Jurkat, Clone E6-1 (cell line): ENCODE measurements around the gene CLASP2.
"Not testable (repeated sequence)": the region's sequence is repeated elsewhere in the genome, so short reads cannot be mapped to it uniquely, and the experiment has no call there.

ENCODE experiments used
- DNase-seq: peaks from one replicate; pipeline ENCODE4 v3.0.0-alpha.2; 2011; ENCODE audit warnings: low read depth, low spot score
- H3K4me3 ChIP-seq: 2 replicates; pipeline ENCODE4 v1.5.1; 2011; ENCODE audit warnings: mild to moderate bottlenecking, low read length, control low read depth, moderate library complexity

CLASP2 gene

GRCh38 chr3:33490641-33491241 is 227.3 kb downstream of the CLASP2 start:
- DNase-seq = no peak
- no peak overlapping the region for H3K4me3 ChIP-seq

- H3K4me3 ChIP-seq = no peak overlapping the region
- DNase-seq = no peak
Measured at GRCh38 chr3:33488683-33489082, 229.4 kb downstream of the CLASP2 start.

- no peak overlapping the region for H3K4me3 ChIP-seq
- DNase-seq = no peak
Measured at GRCh38 chr3:33488246-33488645, 229.8 kb downstream of the CLASP2 start.

- no peak overlapping the region for H3K4me3 ChIP-seq
- DNase-seq = no peak
Measured at GRCh38 chr3:33482111-33482521, 235.9 kb downstream of the CLASP2 start.

- DNase-seq = no peak
- no peak overlapping the region for H3K4me3 ChIP-seq
Measured at GRCh38 chr3:33474896-33475295, 243.2 kb downstream of the CLASP2 start.

GRCh38 chr3:33473813-33474212 is 244.2 kb downstream of the CLASP2 start:
- no peak overlapping the region for H3K4me3 ChIP-seq
- DNase-seq = no peak

GRCh38 chr3:33467786-33468185 is 250.3 kb downstream of the CLASP2 start:
- no peak overlapping the region for H3K4me3 ChIP-seq
- DNase-seq = no peak

- DNase-seq = no peak
- H3K4me3 ChIP-seq = no peak overlapping the region
Measured at GRCh38 chr3:33461097-33461496, 257.0 kb downstream of the CLASP2 start.

- H3K4me3 ChIP-seq, DNase-seq: not testable (repeated sequence)
Measured at GRCh38 chr3:33459577-33459976, 258.5 kb downstream of the CLASP2 start.

GRCh38 chr3:33458446-33458845 is 259.6 kb downstream of the CLASP2 start:
- no peak for DNase-seq
- no peak overlapping the region for H3K4me3 ChIP-seq

GRCh38 chr3:33456756-33457155 is 261.3 kb downstream of the CLASP2 start:
- H3K4me3 ChIP-seq = no peak overlapping the region

GRCh38 chr3:33453331-33453761 is 264.7 kb downstream of the CLASP2 start:
- no peak overlapping the region for H3K4me3 ChIP-seq
- DNase-seq = no peak

More at GRCh38 chr3:33456756-33457155, 261.3 kb downstream of the CLASP2 start:
- DNase-seq = no peak

- not testable (repeated sequence) for DNase-seq, H3K4me3 ChIP-seq
Measured at GRCh38 chr3:33451994-33452393, 266.1 kb downstream of the CLASP2 start.

GRCh38 chr3:33447958-33448357 is 270.1 kb downstream of the CLASP2 start:
- H3K4me3 ChIP-seq = no peak overlapping the region
- DNase-seq = no peak

GRCh38 chr3:33447256-33447625 is 270.8 kb downstream of the CLASP2 start:
- not testable (repeated sequence) for H3K4me3 ChIP-seq, DNase-seq
